GM10266 (cell line): ENCODE results near the gene RBM15.

Source experiments
- DNase-seq: peaks from one replicate; pipeline ENCODE4 v3.0.0; 2012; ENCODE audit errors: extremely low spot score
- CTCF ChIP-seq: IDR thresholded peaks from 2 replicates; pipeline ENCODE4 v1.5.1; 2012; ENCODE audit warnings: mild to moderate bottlenecking, low read depth; ENCODE audit not compliant: control insufficient read depth, insufficient read depth; ENCODE audit errors: missing control alignments

Gene RBM15

GRCh38 chr1:110300412-110301085, 38.6 kb upstream of the RBM15 start:
- no peak for DNase-seq
- no peak for TF ChIP-seq CTCF

GRCh38 chr1:110302836-110303235, 36.3 kb upstream of the RBM15 start:
- no peak for DNase-seq
- no peak for TF ChIP-seq CTCF

- no peak for DNase-seq
- TF ChIP-seq CTCF = no peak
These were observed 33.2 kb upstream of the RBM15 start for GRCh38 chr1:110305900-110306420.

- no peak for DNase-seq
- no peak for TF ChIP-seq CTCF
These were observed 31.8 kb upstream of the RBM15 start for GRCh38 chr1:110307239-110307974.

GRCh38 chr1:110308247-110308646, 30.9 kb upstream of the RBM15 start:
- TF ChIP-seq CTCF = no peak

GRCh38 chr1:110309139-110309538, 30.0 kb upstream of the RBM15 start:
- DNase-seq = no peak
- TF ChIP-seq CTCF = no peak

More at GRCh38 chr1:110308247-110308646, 30.9 kb upstream of the RBM15 start:
- DNase-seq = no peak

- no peak for DNase-seq
- no peak for TF ChIP-seq CTCF
These were observed 29.4 kb upstream of the RBM15 start for GRCh38 chr1:110309767-110310166.
